Fibroblast of the aortic adventitia (primary cell): Measurements from ENCODE around the gene PTMA. TPM values are rescaled to one million over a fixed set of nuclear protein-coding genes. Genes with fewer than 3 reads are reported as not detected.
A peak's percentile ranks its signal among the peaks of the same experiment; 100 is the strongest.

Experiments used
- DNase-seq: peaks from one replicate; pipeline ENCODE4 v3.0.0-alpha.2; 2010; ENCODE audit warnings: low read depth
- H3K4me3 ChIP-seq: 2 replicates; pipeline ENCODE4 v1.5.1; 2011; ENCODE audit warnings: low read depth, mild to moderate bottlenecking, control low read depth, low read length, moderate library complexity
- total RNA-seq: library from RNA; depleted of rRNA; stranded (reverse); fragments of >200 nt; gene quantifications from 2 replicates; pipeline ENCODE4 v1.2.3, GENCODE V29; 2012; ENCODE audit warnings: low replicate concordance
- TF ChIP-seq, protein P1 (sequence below): IDR thresholded peaks from 2 replicates; pipeline ENCODE4 v1.5.1; 2011; ENCODE audit warnings: mild to moderate bottlenecking, low read length, control low read depth, inconsistent platforms; ENCODE audit not compliant: insufficient read depth

PTMA gene
- total RNA-seq, 1 donor = 893 TPM

DNA sequence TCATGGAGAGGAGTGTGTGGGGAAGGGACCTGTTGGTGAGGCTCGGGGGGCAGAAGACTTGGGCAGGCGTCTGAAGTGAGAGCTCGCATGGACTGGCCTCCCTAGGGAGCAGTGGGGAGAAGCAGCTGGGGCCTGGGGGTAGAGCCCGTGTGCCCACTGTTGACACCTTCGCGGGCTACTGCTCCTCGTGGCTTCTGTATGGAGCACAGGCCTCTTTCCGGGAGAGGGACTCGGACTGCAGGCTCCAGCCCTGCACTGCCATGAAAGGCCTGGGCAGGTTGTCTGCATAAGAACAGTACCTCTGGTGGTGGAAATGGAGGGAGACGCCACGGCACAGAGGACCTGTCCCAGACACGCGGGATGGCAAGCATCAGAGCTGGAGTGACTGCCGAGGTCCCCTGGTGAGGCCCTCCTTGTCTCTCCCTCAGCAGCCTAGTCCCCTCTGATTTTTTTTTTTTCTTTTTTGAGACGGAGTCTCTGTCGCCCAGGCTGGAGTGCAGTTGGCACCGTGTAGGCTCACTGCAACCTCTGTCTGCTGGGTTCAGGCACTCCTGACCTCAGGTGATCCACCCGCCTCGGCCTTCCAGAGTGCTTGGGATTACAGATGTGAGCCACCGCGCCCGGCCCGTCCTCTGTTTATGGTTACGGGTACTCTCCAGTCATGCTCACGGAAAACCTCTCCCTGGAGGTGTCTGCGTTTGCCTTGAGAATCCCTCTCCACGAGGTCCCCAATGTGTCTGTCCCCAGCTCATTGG, 44.7 kb upstream of the PTMA start:
- H3K4me3 ChIP-seq = no peak overlapping the region
- DNase-seq = no peak
- TF ChIP-seq, protein P1, sequence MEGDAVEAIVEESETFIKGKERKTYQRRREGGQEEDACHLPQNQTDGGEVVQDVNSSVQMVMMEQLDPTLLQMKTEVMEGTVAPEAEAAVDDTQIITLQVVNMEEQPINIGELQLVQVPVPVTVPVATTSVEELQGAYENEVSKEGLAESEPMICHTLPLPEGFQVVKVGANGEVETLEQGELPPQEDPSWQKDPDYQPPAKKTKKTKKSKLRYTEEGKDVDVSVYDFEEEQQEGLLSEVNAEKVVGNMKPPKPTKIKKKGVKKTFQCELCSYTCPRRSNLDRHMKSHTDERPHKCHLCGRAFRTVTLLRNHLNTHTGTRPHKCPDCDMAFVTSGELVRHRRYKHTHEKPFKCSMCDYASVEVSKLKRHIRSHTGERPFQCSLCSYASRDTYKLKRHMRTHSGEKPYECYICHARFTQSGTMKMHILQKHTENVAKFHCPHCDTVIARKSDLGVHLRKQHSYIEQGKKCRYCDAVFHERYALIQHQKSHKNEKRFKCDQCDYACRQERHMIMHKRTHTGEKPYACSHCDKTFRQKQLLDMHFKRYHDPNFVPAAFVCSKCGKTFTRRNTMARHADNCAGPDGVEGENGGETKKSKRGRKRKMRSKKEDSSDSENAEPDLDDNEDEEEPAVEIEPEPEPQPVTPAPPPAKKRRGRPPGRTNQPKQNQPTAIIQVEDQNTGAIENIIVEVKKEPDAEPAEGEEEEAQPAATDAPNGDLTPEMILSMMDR = no peak

DNA sequence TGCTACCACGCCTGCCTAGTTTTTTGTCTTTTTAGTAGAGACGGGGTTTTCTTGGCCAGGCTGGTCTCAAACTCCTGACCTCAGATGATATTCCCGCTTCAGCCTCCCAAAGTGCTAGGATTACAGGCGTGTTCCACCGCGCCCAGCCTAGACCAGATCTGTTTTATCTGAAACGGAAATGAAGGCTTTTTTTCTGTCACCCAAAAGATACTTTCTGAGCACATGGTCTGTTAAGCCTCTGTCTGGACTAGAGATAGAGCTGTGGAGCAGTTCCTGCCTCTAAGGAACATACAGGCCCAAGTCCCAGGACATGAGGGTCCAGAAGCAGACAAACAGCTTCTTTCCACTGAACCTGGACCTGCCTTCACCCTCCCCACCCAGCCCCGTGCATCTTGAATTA, 43.6 kb upstream of the PTMA start:
- no peak overlapping the region for H3K4me3 ChIP-seq
- TF ChIP-seq, protein P1 = no peak
- DNase-seq = no peak

DNA sequence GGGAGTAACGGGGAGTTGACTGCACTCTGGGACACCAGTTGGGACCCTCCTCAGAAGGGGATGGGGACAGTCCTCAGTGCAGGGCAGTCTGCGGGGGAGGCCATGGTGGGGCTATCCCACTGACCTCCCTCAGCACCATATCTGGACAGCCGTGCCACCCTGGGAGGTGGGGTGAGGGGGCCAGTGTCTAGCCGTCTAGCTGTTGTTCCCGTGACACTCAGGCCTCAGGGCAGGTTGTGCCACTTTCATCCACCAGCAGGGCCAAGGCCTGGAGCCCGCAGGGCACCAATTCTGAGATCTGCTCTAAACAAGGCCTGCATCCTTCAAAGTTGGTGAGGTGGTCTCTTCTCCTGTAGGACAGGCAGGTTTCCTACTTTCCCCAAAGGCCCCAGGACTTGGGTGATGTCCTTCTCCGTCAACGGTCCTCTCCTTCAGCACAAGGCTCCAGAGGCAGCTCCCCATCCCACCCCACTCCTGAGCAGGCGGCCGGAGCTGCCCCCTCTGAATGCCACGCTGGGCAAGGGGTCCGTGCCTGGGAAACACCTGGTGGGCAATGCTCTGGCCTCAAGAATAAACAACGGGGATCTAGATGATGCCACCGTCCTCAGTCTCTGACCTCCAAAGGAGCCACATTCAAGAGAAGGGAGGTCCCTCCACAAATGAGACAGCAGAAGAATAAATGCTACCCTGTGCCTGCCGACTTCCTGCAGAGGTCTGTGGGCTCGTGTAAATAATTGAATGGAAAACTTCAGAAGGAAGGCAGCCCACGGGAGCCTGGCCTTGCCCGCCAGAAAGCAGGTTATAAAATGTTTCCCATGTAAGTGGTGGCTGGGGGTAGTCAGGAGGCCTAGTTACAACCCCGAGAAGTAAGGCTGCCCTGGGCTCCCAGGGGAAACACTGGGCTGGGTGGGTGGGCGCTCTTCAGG, 42.8 kb upstream of the PTMA start:
- no peak for DNase-seq
- TF ChIP-seq, protein P1 = no peak
- peak overlapping the region; percentile 61 for H3K4me3 ChIP-seq

DNA sequence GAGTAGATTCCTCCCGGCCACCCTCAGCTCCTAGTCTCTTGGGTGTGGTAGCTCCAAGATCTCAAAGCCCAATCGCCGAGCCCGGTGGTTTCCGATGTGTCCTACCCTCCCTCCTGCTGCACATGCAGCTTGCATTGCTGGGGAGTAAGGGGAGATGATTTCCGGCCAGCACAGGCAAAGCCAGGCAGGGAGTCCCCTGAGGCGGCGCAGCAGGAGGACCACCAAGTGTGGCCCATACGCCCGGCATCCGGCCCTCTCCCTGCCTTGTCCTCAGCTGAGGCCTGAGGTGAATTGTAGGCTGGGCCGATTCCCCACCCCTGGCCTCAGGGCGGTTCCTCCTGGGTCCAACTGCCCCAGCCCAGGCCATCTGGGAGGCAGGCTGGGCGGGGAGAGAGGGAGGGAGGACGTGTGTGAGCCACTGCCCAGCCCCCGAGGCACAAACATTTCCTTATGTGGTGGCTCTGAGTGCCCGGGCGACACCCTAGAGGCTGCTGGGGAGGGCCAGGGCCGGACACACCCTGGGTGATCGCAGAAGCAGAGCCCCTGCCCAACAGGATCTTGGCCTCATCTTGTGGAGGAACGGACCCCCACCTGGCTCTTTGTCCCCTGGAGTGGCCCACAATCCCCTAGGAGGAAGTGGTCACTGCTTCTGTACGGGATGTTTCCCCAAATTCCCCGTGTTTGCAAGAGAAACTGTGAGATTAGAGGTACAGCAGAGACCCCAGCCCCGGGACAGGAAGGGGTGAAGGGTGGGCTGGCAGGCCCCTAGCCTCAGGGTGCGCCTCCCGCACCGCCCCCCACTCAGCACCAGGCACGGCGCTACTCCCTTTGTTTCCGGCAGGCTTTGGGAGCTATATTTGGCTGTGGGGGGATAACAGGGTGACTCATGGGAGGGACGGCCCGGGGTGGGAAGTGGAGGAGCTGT, 41.9 kb upstream of the PTMA start:
- peak; percentile 84 for DNase-seq
- TF ChIP-seq, protein P1 = peak; percentile 1
- peak overlapping the region; percentile 61 for H3K4me3 ChIP-seq

DNA sequence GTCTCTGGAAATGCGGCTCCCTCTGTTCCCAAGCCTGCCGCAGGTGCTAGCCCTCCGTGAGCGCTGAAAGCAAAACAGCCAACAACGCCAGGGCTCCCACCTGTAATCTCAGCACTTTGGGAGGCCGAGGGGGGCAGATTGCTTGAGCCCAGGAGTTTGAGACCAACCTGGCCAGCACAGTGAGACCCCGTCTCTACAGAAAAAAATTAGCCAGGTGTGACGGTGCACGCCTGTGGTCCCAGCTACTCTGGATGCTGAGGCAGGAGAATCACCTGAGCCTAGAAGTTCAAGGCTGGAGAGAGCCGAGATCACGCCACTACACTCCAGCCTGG, 41.3 kb upstream of the PTMA start:
- TF ChIP-seq, protein P1 = no peak
- no peak for DNase-seq
- H3K4me3 ChIP-seq = peak overlapping the region; percentile 33

DNA sequence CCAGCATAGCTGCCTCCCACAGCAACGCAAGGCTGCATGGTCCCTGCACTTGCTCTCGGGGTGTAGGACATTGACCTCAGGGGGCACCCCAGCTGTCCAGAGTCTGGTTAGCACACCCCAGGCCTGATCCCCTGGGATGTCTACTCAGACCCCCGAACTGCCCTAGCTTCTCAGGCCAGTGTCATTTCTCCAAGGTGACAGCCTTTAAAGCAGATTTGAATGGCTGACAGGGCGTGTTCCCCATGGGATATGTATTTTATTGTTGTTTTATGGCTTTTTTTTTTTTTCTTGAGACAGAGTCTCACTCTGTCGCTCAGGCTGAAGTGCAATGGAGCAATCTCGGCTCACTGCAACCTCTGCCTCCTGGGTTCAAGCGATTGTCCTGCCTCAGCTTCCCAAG, 40.8 kb upstream of the PTMA start:
- no peak for DNase-seq
- TF ChIP-seq, protein P1 = no peak
- H3K4me3 ChIP-seq = no peak overlapping the region
